Memory B cell (primary cell): Measurements from ENCODE around the gene TMEM259.

ENCODE experiments used
- ATAC-seq: fragments of 150-1000 bp; cut with Tn5 transposase; 2 replicates; pipeline ENCODE4 v1.10.0; 2021; ENCODE audit warnings: low read depth, mild to moderate bottlenecking, moderate library complexity
- DNase-seq, 2 donors: peaks; one replicate each; pipeline ENCODE4 v3.0.0; 2022; ENCODE audit warnings: low spot score in 2 of 2
- H3K27ac Mint-ChIP-seq: one replicate; pipeline ENCODE4 v1.8.0; 2022; ENCODE audit warnings: mild to moderate bottlenecking, moderate library complexity, mixed read lengths
- H3K27me3 Mint-ChIP-seq: one replicate; pipeline ENCODE4 v1.8.0; 2022; ENCODE audit warnings: mixed read lengths
- H3K36me3 Mint-ChIP-seq: one replicate; pipeline ENCODE4 v1.8.0; 2022; ENCODE audit warnings: mild to moderate bottlenecking, mixed read lengths
- H3K4me1 Mint-ChIP-seq: one replicate; pipeline ENCODE4 v1.8.0; 2022; ENCODE audit warnings: mixed read lengths
- H3K4me3 Mint-ChIP-seq: one replicate; pipeline ENCODE4 v1.8.0; 2022; ENCODE audit warnings: mild to moderate bottlenecking, moderate library complexity, mixed read lengths
- H3K9me3 Mint-ChIP-seq: one replicate; pipeline ENCODE4 v1.8.0; 2022; ENCODE audit warnings: mixed read lengths

The TMEM259 gene

GRCh38 chr19:1020868-1021425, at the start of gene TMEM259:
Gene TMEM259 (minus strand): TSS chr19:1021123. CDS start chr19:1020996, 127 bp downstream.
- Mint-ChIP-seq H3K36me3 (peaks cover 3% of the 10 kb centered on the region), H3K27me3 (no peaks in the 10 kb centered on the region), H3K4me3 (peak within 1 kb of the TSS; percentile 96), H3K4me1 (peaks cover 33% of the 10 kb centered on the region), H3K9me3 (no peaks in the 10 kb centered on the region), H3K27ac (peak within 1 kb of the TSS; percentile 100)
- DNase-seq (peak; percentile 92 to 97), ATAC-seq (peak; percentile 85)

- Mint-ChIP-seq H3K27me3 (no peaks in the 10 kb centered on the region), H3K36me3 (peaks cover 23% of the 10 kb centered on the region), H3K9me3 (no peaks in the 10 kb centered on the region), H3K4me1 (peaks cover 31% of the 10 kb centered on the region), H3K27ac (no peak overlapping the region), H3K4me3 (peak overlapping the region; percentile 11)
- no peak for DNase-seq
- no peak for ATAC-seq
These were observed 49.6 kb upstream of the TMEM259 start for GRCh38 chr19:1070576-1070930.

GRCh38 chr19:1069009-1069779, 48.3 kb upstream of the TMEM259 start:
- H3K36me3 Mint-ChIP-seq = peaks cover 21% of the 10 kb centered on the region

GRCh38 chr19:1068009-1069001, 47.4 kb upstream of the TMEM259 start:
- Mint-ChIP-seq H3K4me3 (peak overlapping the region; percentile 92), H3K27ac (peak overlapping the region; percentile 94), H3K9me3 (no peaks in the 10 kb centered on the region), H3K36me3 (peaks cover 20% of the 10 kb centered on the region), H3K4me1 (peaks cover 43% of the 10 kb centered on the region), H3K27me3 (no peaks in the 10 kb centered on the region)
- ATAC-seq = no peak
- peak in 1 of 2 donors; percentile 54 for DNase-seq

More at GRCh38 chr19:1069009-1069779, 48.3 kb upstream of the TMEM259 start:
- H3K27me3 Mint-ChIP-seq = no peaks in the 10 kb centered on the region
- peak overlapping the region; percentile 94 for H3K27ac Mint-ChIP-seq
- no peaks in the 10 kb centered on the region for H3K9me3 Mint-ChIP-seq
- ATAC-seq (peak; percentile 43), DNase-seq (peak; percentile 56 to 63)
- H3K4me1 Mint-ChIP-seq = peaks cover 41% of the 10 kb centered on the region
- H3K4me3 Mint-ChIP-seq = peak overlapping the region; percentile 92

GRCh38 chr19:1067341-1067957, 46.5 kb upstream of the TMEM259 start:
- Mint-ChIP-seq H3K27me3 (no peaks in the 10 kb centered on the region), H3K27ac (peak overlapping the region; percentile 94), H3K4me3 (peak overlapping the region; percentile 92), H3K4me1 (peaks cover 47% of the 10 kb centered on the region), H3K9me3 (no peaks in the 10 kb centered on the region), H3K36me3 (peaks cover 22% of the 10 kb centered on the region)
- ATAC-seq (peak; percentile 58), DNase-seq (peak; percentile 70 to 73)

GRCh38 chr19:1066748-1067340, 45.9 kb upstream of the TMEM259 start, which contains the start of gene ARHGAP45:
Gene ARHGAP45 (plus strand): TSS chr19:1067167. CDS start chr19:1067406, 239 bp downstream.
- peak within 1 kb of the TSS; percentile 94 for H3K27ac Mint-ChIP-seq
- peak; percentile 71 to 75 for DNase-seq
- peak; percentile 46 for ATAC-seq
- peaks cover 46% of the 10 kb centered on the region for H3K4me1 Mint-ChIP-seq
- H3K9me3 Mint-ChIP-seq = no peaks in the 10 kb centered on the region
- H3K36me3 Mint-ChIP-seq = peaks cover 21% of the 10 kb centered on the region
- H3K27me3 Mint-ChIP-seq = no peaks in the 10 kb centered on the region
- peak within 1 kb of the TSS; percentile 92 for H3K4me3 Mint-ChIP-seq

- peaks cover 22% of the 10 kb centered on the region for H3K36me3 Mint-ChIP-seq
- H3K27me3 Mint-ChIP-seq = no peaks in the 10 kb centered on the region
- H3K27ac Mint-ChIP-seq = peak overlapping the region; percentile 94
- peaks cover 43% of the 10 kb centered on the region for H3K4me1 Mint-ChIP-seq
- no peaks in the 10 kb centered on the region for H3K9me3 Mint-ChIP-seq
- ATAC-seq = no peak
- DNase-seq = no peak
- peak overlapping the region; percentile 85 for H3K4me3 Mint-ChIP-seq
These were observed 45.4 kb upstream of the TMEM259 start for GRCh38 chr19:1066251-1066747.

- no peaks in the 10 kb centered on the region for H3K9me3 Mint-ChIP-seq
- ATAC-seq = no peak
- peaks cover 22% of the 10 kb centered on the region for H3K36me3 Mint-ChIP-seq
- H3K4me1 Mint-ChIP-seq = peaks cover 43% of the 10 kb centered on the region
- peak overlapping the region; percentile 67 for H3K4me3 Mint-ChIP-seq
- DNase-seq = no peak
- H3K27ac Mint-ChIP-seq = no peak overlapping the region
- H3K27me3 Mint-ChIP-seq = no peaks in the 10 kb centered on the region
These were observed 44.7 kb upstream of the TMEM259 start for GRCh38 chr19:1065606-1066109.

GRCh38 chr19:1064661-1065605, 44.0 kb upstream of the TMEM259 start:
- DNase-seq (peak; percentile 67 to 76), ATAC-seq (peak; percentile 40)
- Mint-ChIP-seq H3K36me3 (peaks cover 22% of the 10 kb centered on the region), H3K4me3 (peak overlapping the region; percentile 67), H3K4me1 (peaks cover 43% of the 10 kb centered on the region), H3K9me3 (no peaks in the 10 kb centered on the region), H3K27me3 (no peaks in the 10 kb centered on the region), H3K27ac (no peak overlapping the region)

- Mint-ChIP-seq H3K9me3 (no peaks in the 10 kb centered on the region), H3K27ac (no peak overlapping the region)
- DNase-seq = no peak
These were observed 43.2 kb upstream of the TMEM259 start for GRCh38 chr19:1063909-1064660.

GRCh38 chr19:1063030-1063908, 42.3 kb upstream of the TMEM259 start:
- peak in 1 of 2 donors; percentile 63 for DNase-seq
- Mint-ChIP-seq H3K27me3 (no peaks in the 10 kb centered on the region), H3K27ac (no peak overlapping the region), H3K4me1 (peaks cover 36% of the 10 kb centered on the region), H3K36me3 (peaks cover 17% of the 10 kb centered on the region), H3K9me3 (no peaks in the 10 kb centered on the region), H3K4me3 (peak overlapping the region; percentile 39)
- peak; percentile 1 for ATAC-seq

More at GRCh38 chr19:1063909-1064660, 43.2 kb upstream of the TMEM259 start:
- ATAC-seq = no peak
- H3K4me1 Mint-ChIP-seq = peaks cover 39% of the 10 kb centered on the region
- peak overlapping the region; percentile 47 for H3K4me3 Mint-ChIP-seq
- peaks cover 21% of the 10 kb centered on the region for H3K36me3 Mint-ChIP-seq
- H3K27me3 Mint-ChIP-seq = no peaks in the 10 kb centered on the region
